Fibroblast of lung (primary cell): ENCODE measurements around the gene MAST2. TPM values are rescaled to one million over a fixed set of nuclear protein-coding genes. Genes with fewer than 3 reads are reported as not detected.
A peak's percentile ranks its signal among the peaks of the same experiment; 100 is the strongest.

Source experiments
- DNase-seq, 2 donors: peaks; one replicate each; pipeline versions ENCODE4 v3.0.0 to v3.0.0-alpha.2; 2010; ENCODE audit warnings: low read depth in 2 of 2
- H2AFZ ChIP-seq: 2 replicates; pipeline ENCODE4 v1.5.1; 2012; ENCODE audit warnings: low read length, control low read depth, inconsistent platforms
- H3K27ac ChIP-seq: 2 replicates; pipeline ENCODE4 v1.5.1; 2011; ENCODE audit warnings: low read length, control low read depth; ENCODE audit not compliant: insufficient read depth
- H3K27me3 ChIP-seq: 2 replicates; pipeline ENCODE4 v1.5.1; 2011; ENCODE audit warnings: mild to moderate bottlenecking, low read length; ENCODE audit not compliant: control insufficient read depth, insufficient read depth
- H3K36me3 ChIP-seq: 2 replicates; pipeline ENCODE4 v1.5.1; 2011; ENCODE audit warnings: low read length; ENCODE audit not compliant: control insufficient read depth, insufficient read depth
- H3K4me1 ChIP-seq: 2 replicates; pipeline ENCODE4 v1.5.1; 2011; ENCODE audit warnings: low read length; ENCODE audit not compliant: control insufficient read depth, insufficient read depth; ENCODE audit errors: extremely low read depth
- H3K4me2 ChIP-seq: 2 replicates; pipeline ENCODE4 v1.5.1; 2011; ENCODE audit warnings: low read length, control low read depth; ENCODE audit not compliant: insufficient read depth; ENCODE audit errors: extremely low read depth
- H3K4me3 ChIP-seq, 4 experiments: fragments of 200-600 bp in 1 of 4; sonication (generic) in 1 of 4; replicated peaks in 1 of 4; 2 replicates each; pipeline ENCODE4 v1.5.1; 2011 to 2016; ENCODE audit warnings: low read length in 4 of 4, low read depth in 3 of 4, mild to moderate bottlenecking in 3 of 4, control low read depth in 2 of 4, inconsistent platforms in 1 of 4, mixed read lengths in 1 of 4; ENCODE audit not compliant: insufficient read depth in 1 of 4; ENCODE audit errors: control extremely low read depth in 1 of 4
- H3K79me2 ChIP-seq: 2 replicates; pipeline ENCODE4 v1.5.1; 2012; ENCODE audit warnings: mild to moderate bottlenecking, low read length, inconsistent platforms; ENCODE audit not compliant: control insufficient read depth, insufficient read depth
- H3K9ac ChIP-seq: 2 replicates; pipeline ENCODE4 v1.5.1; 2011; ENCODE audit warnings: mild to moderate bottlenecking, low read length, control low read depth; ENCODE audit not compliant: insufficient read depth
- H3K9me3 ChIP-seq: 2 replicates; pipeline ENCODE4 v1.5.1; 2012; ENCODE audit warnings: low read depth, low read length; ENCODE audit not compliant: control insufficient read depth, insufficient read depth
- H4K20me1 ChIP-seq: 2 replicates; pipeline ENCODE4 v1.5.1; 2011; ENCODE audit warnings: low read length; ENCODE audit not compliant: control insufficient read depth, insufficient read depth; ENCODE audit errors: extremely low read depth
- CTCF ChIP-seq, 2 donors: IDR thresholded peaks in 1 of 2; conservative IDR thresholded peaks in 1 of 2; 1 replicate in 1 of 2; 2 replicates in 1 of 2; pipeline ENCODE4 v1.5.1; 2011 to 2012; ENCODE audit warnings: low read length in 2 of 2, control low read depth in 1 of 2, inconsistent platforms in 1 of 2, low read depth in 1 of 2, mild to moderate bottlenecking in 1 of 2
- EZH2 ChIP-seq: IDR thresholded peaks from 2 replicates; pipeline ENCODE4 v1.5.1; 2012; ENCODE audit warnings: low read length, control low read depth, mild to moderate bottlenecking; ENCODE audit errors: missing control alignments
- polyA plus RNA-seq, 2 donors: library from polyadenylated mRNA; depleted of rRNA in 1 of 2; stranded (reverse) in 1 of 2; unstranded in 1 of 2; fragments of >200 nt; gene quantifications; 2 replicates each; pipeline ENCODE4 v1.2.1, GENCODE V29; 2011 to 2012; ENCODE audit warnings: missing spikeins in 1 of 2
- total RNA-seq: library from RNA; depleted of rRNA; stranded (reverse); fragments of >200 nt; gene quantifications from 2 replicates; pipeline ENCODE4 v1.2.1, GENCODE V29; 2014

MAST2 gene
- total and polyA plus RNA-seq, 2 donors (not counting 1 experiment from before 2014, with no cell fraction given), result 17.5 to 24.9 TPM

- Histone ChIP-seq H3K4me1 (no peaks in the 10 kb centered on the region), H2AFZ (no peak overlapping the region), H3K9ac (no peak overlapping the region), H3K27me3 (no peaks in the 10 kb centered on the region), H3K9me3 (no peaks in the 10 kb centered on the region), H3K79me2 (no peaks in the 10 kb centered on the region), H3K27ac (no peak overlapping the region), H4K20me1 (no peaks in the 10 kb centered on the region), H3K36me3 (no peaks in the 10 kb centered on the region), H3K4me2 (no peak overlapping the region), H3K4me3 (no peak overlapping the region)
- DNase-seq, result no peak
- no peak for TF ChIP-seq CTCF (conservative IDR thresholded peaks at IDR 0.05 in 1 of 2, IDR thresholded peaks at IDR 0.05 in 1 of 2; ENCODE audit: low read depth in 1 of 2, low read length in 2 of 2)
- TF ChIP-seq EZH2, result no peak
Observed at GRCh38 chr1:45765999-45766792, 37.2 kb upstream of the MAST2 start.

- Histone ChIP-seq H3K36me3 (no peaks in the 10 kb centered on the region), H3K4me3 (no peak overlapping the region), H3K9ac (no peak overlapping the region), H3K4me2 (peak overlapping the region; percentile 9), H2AFZ (no peak overlapping the region), H3K79me2 (no peaks in the 10 kb centered on the region), H4K20me1 (no peaks in the 10 kb centered on the region), H3K27ac (no peak overlapping the region), H3K27me3 (no peaks in the 10 kb centered on the region), H3K9me3 (no peaks in the 10 kb centered on the region), H3K4me1 (no peaks in the 10 kb centered on the region)
- no peak for TF ChIP-seq CTCF (conservative IDR thresholded peaks at IDR 0.05 in 1 of 2, IDR thresholded peaks at IDR 0.05 in 1 of 2; ENCODE audit: low read depth in 1 of 2, low read length in 2 of 2)
- no peak for TF ChIP-seq EZH2
- DNase-seq, result peak; percentile 33 to 59
Observed at GRCh38 chr1:45767035-45767434, 36.4 kb upstream of the MAST2 start.

GRCh38 chr1:45769261-45769932 lies 34.0 kb upstream of the MAST2 start:
- Histone ChIP-seq H3K79me2 (no peaks in the 10 kb centered on the region), H3K4me3 (no peak overlapping the region), H4K20me1 (no peaks in the 10 kb centered on the region), H2AFZ (peak overlapping the region; percentile 60), H3K36me3 (no peaks in the 10 kb centered on the region), H3K4me2 (no peak overlapping the region), H3K9ac (no peak overlapping the region), H3K4me1 (no peaks in the 10 kb centered on the region), H3K9me3 (no peaks in the 10 kb centered on the region), H3K27me3 (no peaks in the 10 kb centered on the region), H3K27ac (no peak overlapping the region)
- TF ChIP-seq CTCF (conservative IDR thresholded peaks at IDR 0.05 in 1 of 2, IDR thresholded peaks at IDR 0.05 in 1 of 2; ENCODE audit: low read depth in 1 of 2, low read length in 2 of 2) (no peak), EZH2 (no peak)
- DNase-seq, result peak; percentile 63 to 96
